Spleen (tissue), 7 donors: ENCODE data around the gene CHD9.

ENCODE experiments used
- POLR2A ChIP-seq, 3 donors: fragments of 450-650 bp; IDR thresholded peaks; one replicate each; pipeline ENCODE4 v1.5.1; 2017; ENCODE audit warnings: antibody characterized with exemption in 3 of 3, mild to moderate bottlenecking in 1 of 3
- TF ChIP-seq, protein P1 (sequence below), 11 experiments: fragments of 200-600 bp in 7 of 11; fragments of 450-650 bp in 4 of 11; sonication (generic) in 4 of 11; IDR thresholded peaks in 8 of 11; conservative IDR thresholded peaks in 3 of 11; 1 replicate in 7 of 11; 2 replicates in 4 of 11; pipeline versions ENCODE4 v1.4.0 to v1.8.0; 2016 to 2021; ENCODE audit warnings: antibody characterized with exemption in 11 of 11, inconsistent platforms in 4 of 11, mild to moderate bottlenecking in 1 of 11
- donor health status: DM: no; HTN: no; CAD: no; lungs with moderate emphysema.
- donor health status: DM: no; HTN: no; CAD: no.
- donor health status: DM: no; HTN: no; CAD: no.

DNA sequence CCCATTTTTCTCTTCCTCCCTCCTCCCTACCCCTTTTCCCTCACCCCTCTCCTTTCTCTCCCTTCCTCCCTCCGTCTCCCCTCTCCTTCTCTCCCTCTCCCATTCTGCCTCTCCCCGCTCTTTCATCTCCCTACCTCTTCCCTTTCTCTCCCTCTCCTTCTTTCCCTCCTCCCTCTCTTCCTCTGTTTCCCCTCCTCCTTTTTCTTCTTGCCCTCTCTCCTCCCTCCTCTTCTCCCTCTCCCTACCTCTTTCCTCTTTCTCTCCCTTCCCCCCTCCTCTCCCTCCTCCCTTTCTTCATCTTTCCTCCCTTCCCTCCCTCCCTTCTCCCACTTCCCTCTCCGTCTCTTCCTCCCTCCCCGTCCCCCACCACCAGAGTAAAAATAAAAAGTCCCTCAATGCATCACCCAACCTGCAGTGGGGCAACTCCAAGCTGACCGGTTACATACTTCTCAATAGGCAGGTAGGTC, 12.5 kb upstream of the CHD9 start:
- TF ChIP-seq, protein P1, sequence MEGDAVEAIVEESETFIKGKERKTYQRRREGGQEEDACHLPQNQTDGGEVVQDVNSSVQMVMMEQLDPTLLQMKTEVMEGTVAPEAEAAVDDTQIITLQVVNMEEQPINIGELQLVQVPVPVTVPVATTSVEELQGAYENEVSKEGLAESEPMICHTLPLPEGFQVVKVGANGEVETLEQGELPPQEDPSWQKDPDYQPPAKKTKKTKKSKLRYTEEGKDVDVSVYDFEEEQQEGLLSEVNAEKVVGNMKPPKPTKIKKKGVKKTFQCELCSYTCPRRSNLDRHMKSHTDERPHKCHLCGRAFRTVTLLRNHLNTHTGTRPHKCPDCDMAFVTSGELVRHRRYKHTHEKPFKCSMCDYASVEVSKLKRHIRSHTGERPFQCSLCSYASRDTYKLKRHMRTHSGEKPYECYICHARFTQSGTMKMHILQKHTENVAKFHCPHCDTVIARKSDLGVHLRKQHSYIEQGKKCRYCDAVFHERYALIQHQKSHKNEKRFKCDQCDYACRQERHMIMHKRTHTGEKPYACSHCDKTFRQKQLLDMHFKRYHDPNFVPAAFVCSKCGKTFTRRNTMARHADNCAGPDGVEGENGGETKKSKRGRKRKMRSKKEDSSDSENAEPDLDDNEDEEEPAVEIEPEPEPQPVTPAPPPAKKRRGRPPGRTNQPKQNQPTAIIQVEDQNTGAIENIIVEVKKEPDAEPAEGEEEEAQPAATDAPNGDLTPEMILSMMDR (IDR thresholded peaks at IDR 0.05 in 8 of 11, conservative IDR thresholded peaks at IDR 0.05 in 3 of 11), result no peak
- no peak for TF ChIP-seq POLR2A (IDR thresholded peaks at IDR 0.05)
